Testis (tissue), 2 donors: ENCODE results near the gene RPL18.

Source experiments
- CTCF ChIP-seq, 3 experiments: fragments of 450-650 bp in 2 of 3; fragments of 200-600 bp in 1 of 3; sonication (generic) in 1 of 3; IDR thresholded peaks; one replicate each; pipeline ENCODE4 v1.5.1; 2016 to 2019; ENCODE audit warnings: antibody characterized with exemption in 3 of 3, mild to moderate bottlenecking in 2 of 3, moderate library complexity in 1 of 3
- POLR2A ChIP-seq: fragments of 450-650 bp; IDR thresholded peaks from one replicate; pipeline ENCODE4 v1.6.1; 2017; ENCODE audit warnings: antibody characterized with exemption, mild to moderate bottlenecking, moderate library complexity

- no peak for TF ChIP-seq POLR2A
- TF ChIP-seq CTCF (IDR thresholded peaks at IDR 0.05), result no peak
Measured at GRCh38 chr19:48569814-48570213, 49.2 kb downstream of the RPL18 start.
